Activated B cell treated with CpG ODN at 0.5 μM for 24 hours (primary cell): Measurements from ENCODE around the gene LUC7L3. TPM values are rescaled to one million over a fixed set of nuclear protein-coding genes. Genes with fewer than 3 reads are reported as not detected.

Source experiments
- ATAC-seq: fragments of 200-7000 bp; cut with Tn5 transposase; one replicate; pipeline ENCODE4 v1.10.0; 2021; ENCODE audit warnings: low read depth, mild to moderate bottlenecking, moderate library complexity
- CTCF ChIA-PET: fragments of 350-600 bp; sonication (Branson Sonifier 250); formaldehyde crosslinking; loops from one replicate; lab custom pipeline; 2021; ENCODE audit warnings: antibody characterized with exemption; lab: Charles Lee
- POLR2A ChIA-PET: fragments of 350-600 bp; sonication (Branson Sonifier 250); formaldehyde crosslinking; loops from one replicate; lab custom pipeline; 2021; ENCODE audit warnings: antibody characterized with exemption; lab: Charles Lee
- DNase-seq: peaks from one replicate; pipeline ENCODE4 v3.0.0; 2022
- H3K27ac Mint-ChIP-seq: one replicate; pipeline ENCODE4 v1.8.0; 2020; ENCODE audit warnings: mixed read lengths
- H3K27me3 Mint-ChIP-seq: one replicate; pipeline ENCODE4 v1.8.0; 2021; ENCODE audit warnings: mixed read lengths
- H3K36me3 Mint-ChIP-seq: one replicate; pipeline ENCODE4 v1.8.0; 2021; ENCODE audit warnings: low read depth, mixed read lengths
- H3K4me1 Mint-ChIP-seq: one replicate; pipeline ENCODE4 v1.8.0; 2021; ENCODE audit warnings: mixed read lengths
- H3K4me3 Mint-ChIP-seq: one replicate; pipeline ENCODE4 v1.8.0; 2020; ENCODE audit warnings: mild to moderate bottlenecking, mixed read lengths
- H3K9me3 Mint-ChIP-seq: one replicate; pipeline ENCODE4 v1.8.0; 2020; ENCODE audit warnings: mixed read lengths
- CTCF ChIP-seq: fragments of 200-600 bp; IDR thresholded peaks from one replicate; pipeline ENCODE4 v1.8.0; 2022; ENCODE audit warnings: antibody characterized with exemption, mild to moderate bottlenecking
- intact Hi-C: fragments of 100-400 bp; cut with micrococcal nuclease; formaldehyde crosslinking; loops from one replicate; pipeline ENCODE4 v1.15.1; 2024
- total RNA-seq: library from RNA; stranded (reverse); gene quantifications from 2 replicates; pipeline ENCODE4 v1.2.3, GENCODE V29; 2022

LUC7L3 gene
- total RNA-seq, 1 donor from 2014 or later, result 158 TPM

DNA sequence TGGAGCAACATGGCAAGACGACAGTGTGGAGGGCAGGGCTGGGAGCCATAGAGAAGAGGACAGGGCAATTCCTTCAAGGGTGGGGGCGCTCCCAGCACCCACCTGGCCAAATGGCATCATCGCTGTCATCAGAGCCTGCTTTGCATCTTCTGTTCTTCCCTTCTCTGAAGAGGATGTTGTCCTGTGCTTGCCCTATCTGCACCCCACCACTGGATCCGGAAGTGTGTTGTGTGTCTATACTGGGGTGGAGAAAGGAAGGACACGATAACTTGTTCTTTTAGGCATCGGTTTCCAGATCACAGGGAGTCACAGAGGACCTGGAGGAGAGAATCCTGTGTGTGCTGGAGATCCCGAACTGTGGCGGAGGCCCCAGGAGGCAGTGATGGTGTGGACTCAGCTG lies 73.6 kb downstream of the LUC7L3 start:
- no peaks in the 10 kb centered on the region for H3K4me1 Mint-ChIP-seq
- H3K9me3 Mint-ChIP-seq, result no peaks in the 10 kb centered on the region
- DNase-seq (no peak), ATAC-seq (no peak)
- intact Hi-C loops, result no loop called here
- H3K27me3 Mint-ChIP-seq, result no peaks in the 10 kb centered on the region
- H3K4me3 Mint-ChIP-seq, result no peak overlapping the region
- no peak for TF ChIP-seq CTCF
- no peak overlapping the region for H3K27ac Mint-ChIP-seq
- POLR2A ChIA-PET, result no interaction called here
- H3K36me3 Mint-ChIP-seq, result no peaks in the 10 kb centered on the region
- CTCF ChIA-PET, result no interaction called here

GRCh38 chr17:50794361-50794760 lies 75.0 kb downstream of the LUC7L3 start:
- H3K27me3 Mint-ChIP-seq, result no peaks in the 10 kb centered on the region
- intact Hi-C loops, result no loop called here
- no peaks in the 10 kb centered on the region for H3K9me3 Mint-ChIP-seq
- ChIA-PET CTCF (no interaction called here), POLR2A (no interaction called here)
- ATAC-seq (no peak), DNase-seq (no peak)
- no peaks in the 10 kb centered on the region for H3K36me3 Mint-ChIP-seq
- H3K4me1 Mint-ChIP-seq, result no peaks in the 10 kb centered on the region
- H3K4me3 Mint-ChIP-seq, result no peak overlapping the region
- H3K27ac Mint-ChIP-seq, result no peak overlapping the region
- no peak for TF ChIP-seq CTCF

GRCh38 chr17:50797135-50797810 lies 77.9 kb downstream of the LUC7L3 start:
- no peak overlapping the region for H3K27ac Mint-ChIP-seq
- ATAC-seq (no peak), DNase-seq (no peak)
- no peaks in the 10 kb centered on the region for H3K36me3 Mint-ChIP-seq
- H3K4me1 Mint-ChIP-seq, result no peaks in the 10 kb centered on the region
- CTCF ChIA-PET, result no interaction called here
- POLR2A ChIA-PET, result no interaction called here
- TF ChIP-seq CTCF, result no peak
- H3K4me3 Mint-ChIP-seq, result no peak overlapping the region
- no peaks in the 10 kb centered on the region for H3K27me3 Mint-ChIP-seq
- no peaks in the 10 kb centered on the region for H3K9me3 Mint-ChIP-seq
- intact Hi-C loops, result no loop called here

- H3K36me3 Mint-ChIP-seq, result no peaks in the 10 kb centered on the region
- no peak for TF ChIP-seq CTCF
- ATAC-seq (no peak), DNase-seq (no peak)
- H3K27me3 Mint-ChIP-seq, result no peaks in the 10 kb centered on the region
- H3K27ac Mint-ChIP-seq, result no peak overlapping the region
- CTCF ChIA-PET, result no interaction called here
- H3K4me1 Mint-ChIP-seq, result no peaks in the 10 kb centered on the region
- intact Hi-C loops, result no loop called here
- POLR2A ChIA-PET, result no interaction called here
- no peak overlapping the region for H3K4me3 Mint-ChIP-seq
- H3K9me3 Mint-ChIP-seq, result no peaks in the 10 kb centered on the region
Observed at GRCh38 chr17:50798424-50799288, 79.3 kb downstream of the LUC7L3 start.

GRCh38 chr17:50799582-50799981 lies 80.2 kb downstream of the LUC7L3 start:
- Mint-ChIP-seq H3K36me3 (no peaks in the 10 kb centered on the region), H3K27me3 (no peaks in the 10 kb centered on the region), H3K9me3 (no peaks in the 10 kb centered on the region), H3K4me1 (no peaks in the 10 kb centered on the region), H3K27ac (no peak overlapping the region), H3K4me3 (no peak overlapping the region)
- intact Hi-C loops, result no loop called here
- CTCF ChIA-PET, result no interaction called here
- POLR2A ChIA-PET, result no interaction called here
- TF ChIP-seq CTCF, result no peak
- no peak for DNase-seq
- ATAC-seq, result no peak
